Calu3 (cell line): ENCODE results near the gene MCM9. TPM values are rescaled to one million over a fixed set of nuclear protein-coding genes. Genes with fewer than 3 reads are reported as not detected.

ENCODE experiments used
- BruUV-seq: library from RNA; stranded (reverse); fragments of 400-500 nt; replicated peaks from 2 replicates; lab custom pipeline; 2021; lab: Mats Ljungman, UMichigan
- CTCF ChIA-PET: fragments of 300-600 bp; sonication (Branson Sonifier 250); formaldehyde crosslinking; loops from one replicate; lab custom pipeline; 2022; ENCODE audit warnings: antibody characterized with exemption; lab: Charles Lee
- DNase-seq: peaks from one replicate; pipeline ENCODE4 v3.0.0; 2022
- H3K27ac Mint-ChIP-seq: one replicate; pipeline ENCODE4 v1.8.0; 2022; ENCODE audit warnings: mixed read lengths; ENCODE audit not compliant: unreplicated experiment
- H3K27me3 Mint-ChIP-seq: one replicate; pipeline ENCODE4 v1.8.0; 2022; ENCODE audit warnings: mixed read lengths; ENCODE audit not compliant: unreplicated experiment
- H3K36me3 Mint-ChIP-seq: one replicate; pipeline ENCODE4 v1.8.0; 2022; ENCODE audit warnings: mild to moderate bottlenecking, moderate library complexity, mixed read lengths; ENCODE audit not compliant: insufficient read depth, unreplicated experiment
- H3K4me1 Mint-ChIP-seq: one replicate; pipeline ENCODE4 v1.8.0; 2022; ENCODE audit warnings: mild to moderate bottlenecking, low read depth, mixed read lengths; ENCODE audit not compliant: unreplicated experiment
- H3K4me3 Mint-ChIP-seq: one replicate; pipeline ENCODE4 v1.8.0; 2022; ENCODE audit warnings: mild to moderate bottlenecking, low read depth, moderate library complexity, mixed read lengths; ENCODE audit not compliant: unreplicated experiment
- H3K9me3 Mint-ChIP-seq: one replicate; pipeline ENCODE4 v1.8.0; 2022; ENCODE audit warnings: low read depth, mixed read lengths; ENCODE audit not compliant: unreplicated experiment
- intact Hi-C: fragments of 100-400 bp; cut with micrococcal nuclease; formaldehyde crosslinking; loops from one replicate; pipeline ENCODE4 v1.10.0; 2022; ENCODE audit not compliant: unreplicated experiment
- total RNA-seq: library from RNA; stranded (reverse); gene quantifications from 2 replicates; pipeline ENCODE4 v1.2.3, GENCODE V29; 2022
- TF ChIP-seq, protein P1 (sequence below): fragments of 200-600 bp; IDR thresholded peaks from one replicate; pipeline ENCODE4 v1.8.0; 2022; ENCODE audit warnings: antibody characterized with exemption; ENCODE audit not compliant: unreplicated experiment

Gene MCM9
- total RNA-seq, 1 experiment from 2014 or later: 24.6 TPM

DNA sequence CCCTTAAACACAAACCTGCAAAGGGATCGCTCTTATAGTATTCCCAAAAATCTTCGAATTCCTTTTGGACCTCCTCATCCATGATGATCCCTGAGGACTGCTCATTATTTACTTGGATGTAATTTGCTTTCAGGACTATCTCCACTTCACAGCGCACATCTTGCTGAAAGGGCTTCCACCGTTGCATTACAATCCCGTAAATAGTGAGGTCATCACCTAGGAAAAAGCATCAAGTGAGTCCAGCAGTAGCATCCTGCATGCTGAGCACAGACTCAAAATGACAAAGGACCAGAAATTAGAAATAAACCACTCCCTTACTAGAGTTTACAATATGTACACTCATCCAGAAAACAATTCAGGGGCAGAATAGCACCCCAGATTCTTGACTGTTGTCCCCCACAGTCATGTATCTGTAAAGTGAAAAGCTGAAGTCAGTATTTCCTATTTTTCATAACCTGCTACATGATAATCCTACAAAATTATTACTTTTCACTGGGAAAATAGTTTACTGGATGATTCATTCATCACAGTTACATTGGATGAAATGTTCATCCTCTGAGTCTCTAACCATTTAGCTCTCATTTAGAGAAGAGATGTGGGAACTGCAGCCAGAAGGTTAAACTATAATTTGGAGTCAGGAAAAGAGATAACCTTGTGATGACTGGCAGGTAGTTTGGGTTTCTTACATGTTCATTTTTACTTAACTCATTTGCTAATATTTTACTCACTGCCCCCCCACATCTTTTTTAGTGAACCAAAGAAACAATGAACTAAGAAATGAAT, 17.2 kb downstream of the MCM9 start:
- H3K4me3 Mint-ChIP-seq: no peak overlapping the region
- no peaks in the 10 kb centered on the region for H3K27me3 Mint-ChIP-seq
- H3K36me3 Mint-ChIP-seq: peaks cover 6% of the 10 kb centered on the region
- H3K4me1 Mint-ChIP-seq: no peaks in the 10 kb centered on the region
- BruUV-seq: no TSS peak
- H3K9me3 Mint-ChIP-seq: no peaks in the 10 kb centered on the region
- intact Hi-C loops: no loop called here
- TF ChIP-seq, protein P1, sequence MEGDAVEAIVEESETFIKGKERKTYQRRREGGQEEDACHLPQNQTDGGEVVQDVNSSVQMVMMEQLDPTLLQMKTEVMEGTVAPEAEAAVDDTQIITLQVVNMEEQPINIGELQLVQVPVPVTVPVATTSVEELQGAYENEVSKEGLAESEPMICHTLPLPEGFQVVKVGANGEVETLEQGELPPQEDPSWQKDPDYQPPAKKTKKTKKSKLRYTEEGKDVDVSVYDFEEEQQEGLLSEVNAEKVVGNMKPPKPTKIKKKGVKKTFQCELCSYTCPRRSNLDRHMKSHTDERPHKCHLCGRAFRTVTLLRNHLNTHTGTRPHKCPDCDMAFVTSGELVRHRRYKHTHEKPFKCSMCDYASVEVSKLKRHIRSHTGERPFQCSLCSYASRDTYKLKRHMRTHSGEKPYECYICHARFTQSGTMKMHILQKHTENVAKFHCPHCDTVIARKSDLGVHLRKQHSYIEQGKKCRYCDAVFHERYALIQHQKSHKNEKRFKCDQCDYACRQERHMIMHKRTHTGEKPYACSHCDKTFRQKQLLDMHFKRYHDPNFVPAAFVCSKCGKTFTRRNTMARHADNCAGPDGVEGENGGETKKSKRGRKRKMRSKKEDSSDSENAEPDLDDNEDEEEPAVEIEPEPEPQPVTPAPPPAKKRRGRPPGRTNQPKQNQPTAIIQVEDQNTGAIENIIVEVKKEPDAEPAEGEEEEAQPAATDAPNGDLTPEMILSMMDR: no peak
- no peak overlapping the region for H3K27ac Mint-ChIP-seq
- DNase-seq: no peak
- CTCF ChIA-PET: no interaction called here

DNA sequence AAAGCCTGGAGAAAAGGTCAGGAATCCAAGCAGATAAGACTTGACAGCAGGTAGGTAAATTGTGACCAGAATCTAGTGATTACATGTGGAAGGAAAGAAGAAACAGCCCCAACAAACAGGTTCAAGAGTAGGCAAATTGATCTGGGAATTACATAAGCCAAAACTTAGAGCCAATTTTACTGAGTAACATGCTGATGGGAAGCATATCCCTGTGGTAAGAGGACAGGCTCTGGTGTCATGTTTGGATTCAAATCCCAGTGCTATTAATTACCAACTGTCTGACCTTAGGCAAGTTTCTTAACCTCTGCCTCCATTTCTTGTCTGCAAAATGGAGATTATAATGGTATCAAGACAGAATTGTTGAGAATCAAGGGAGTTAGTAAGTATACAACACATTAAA, 20.4 kb downstream of the MCM9 start:
- DNase-seq: no peak
- CTCF ChIA-PET: no interaction called here
- H3K27me3 Mint-ChIP-seq: no peaks in the 10 kb centered on the region
- peaks cover 13% of the 10 kb centered on the region for H3K36me3 Mint-ChIP-seq
- intact Hi-C loops: no loop called here
- TF ChIP-seq, protein P1: no peak
- no peaks in the 10 kb centered on the region for H3K4me1 Mint-ChIP-seq
- H3K9me3 Mint-ChIP-seq: no peaks in the 10 kb centered on the region
- no TSS peak for BruUV-seq
- no peak overlapping the region for H3K27ac Mint-ChIP-seq
- no peak overlapping the region for H3K4me3 Mint-ChIP-seq

DNA sequence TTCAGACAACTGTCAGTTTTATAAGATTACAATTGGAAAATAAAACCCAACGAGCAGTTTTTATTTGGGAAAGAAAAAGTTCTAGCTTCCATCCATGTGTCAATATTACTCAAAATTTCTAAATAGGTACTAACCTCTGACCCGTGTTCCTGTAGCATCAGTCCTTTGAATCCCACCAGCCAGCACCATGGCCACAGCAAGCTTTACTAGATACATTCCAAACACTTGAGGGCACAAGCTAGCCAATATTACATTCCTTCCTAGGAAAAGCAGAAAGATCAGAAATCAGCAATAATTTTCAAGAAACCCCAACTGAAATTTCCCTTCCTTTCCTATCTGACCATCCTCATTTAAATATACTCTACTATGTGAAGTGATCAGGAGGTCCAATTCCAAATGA, 21.8 kb downstream of the MCM9 start:
- Mint-ChIP-seq H3K4me1 (no peaks in the 10 kb centered on the region), H3K36me3 (peaks cover 13% of the 10 kb centered on the region), H3K27me3 (no peaks in the 10 kb centered on the region), H3K27ac (no peak overlapping the region), H3K4me3 (no peak overlapping the region), H3K9me3 (no peaks in the 10 kb centered on the region)
- DNase-seq: no peak
- intact Hi-C loops: no loop called here
- BruUV-seq: no TSS peak
- TF ChIP-seq, protein P1: no peak
- CTCF ChIA-PET: no interaction called here

DNA sequence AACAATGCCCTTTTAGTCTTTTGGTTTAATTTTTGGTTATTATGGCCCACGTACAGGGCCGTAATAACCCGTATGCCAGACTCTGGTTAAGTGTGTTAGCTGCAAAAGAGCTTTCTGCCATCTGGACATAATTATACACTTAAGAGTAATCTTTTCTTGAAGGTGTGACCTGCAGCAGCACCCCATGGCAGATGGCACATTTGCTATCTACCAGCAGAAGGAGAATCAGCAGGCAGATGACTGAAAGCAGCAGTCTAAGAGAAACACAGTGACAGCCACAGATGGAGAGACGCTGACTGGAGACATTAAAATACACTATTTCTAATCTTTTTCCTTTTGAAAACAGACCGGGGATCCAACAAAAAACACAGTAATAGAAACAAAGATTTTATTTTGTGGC, 22.3 kb downstream of the MCM9 start:
- Mint-ChIP-seq H3K27me3 (no peaks in the 10 kb centered on the region), H3K36me3 (peaks cover 13% of the 10 kb centered on the region), H3K4me3 (no peak overlapping the region), H3K4me1 (no peaks in the 10 kb centered on the region), H3K9me3 (no peaks in the 10 kb centered on the region), H3K27ac (no peak overlapping the region)
- BruUV-seq: no TSS peak
- CTCF ChIA-PET: no interaction called here
- intact Hi-C loops: no loop called here
- no peak for DNase-seq
- TF ChIP-seq, protein P1: no peak
